IMR-90 (cell line): ENCODE data around the gene ZAR1. TPM values are rescaled to one million over a fixed set of nuclear protein-coding genes. Genes with fewer than 3 reads are reported as not detected.

Experiments
- ATAC-seq: fragments of 200-7000 bp; cut with Tn5 transposase; 2 replicates; pipeline ENCODE4 v1.9.1; 2020; ENCODE audit warnings: low read depth, mild to moderate bottlenecking, moderate library complexity
- BruUV-seq: library from RNA; stranded (reverse); fragments of 400-500 nt; replicated peaks from 2 replicates; lab custom pipeline; 2021; lab: Mats Ljungman, UMichigan
- CTCF ChIA-PET: fragments of 300-600 bp; formaldehyde crosslinking; extraction: SDS; loops from one replicate; lab custom pipeline; 2021; ENCODE audit warnings: antibody characterized with exemption; lab: Yijun Ruan, JAX
- POLR2A ChIA-PET: fragments of 300-600 bp; sonication (Branson Sonifier 250); formaldehyde crosslinking; loops from one replicate; lab custom pipeline; 2022; ENCODE audit warnings: antibody characterized with exemption; ENCODE audit not compliant: unreplicated experiment; lab: Charles Lee
- DNase-seq: peaks from one replicate; pipeline ENCODE4 v3.0.0; 2013
- H2AFZ ChIP-seq: replicated peaks from 2 replicates; pipeline ENCODE3; 2013; ENCODE audit warnings: low read length, mild to moderate bottlenecking; ENCODE audit not compliant: poor library complexity
- H2AK5ac ChIP-seq: 2 replicates; pipeline ENCODE4 v1.6.1; 2013; ENCODE audit warnings: low read depth, low read length, inconsistent platforms
- H2AK9ac ChIP-seq: replicated peaks from 2 replicates; pipeline ENCODE3; 2013; ENCODE audit warnings: mild to moderate bottlenecking, low read depth, low read length, moderate library complexity; ENCODE audit not compliant: poor library complexity
- H2BK120ac ChIP-seq: 2 replicates; pipeline ENCODE4 v1.6.1; 2013; ENCODE audit warnings: low read depth, low read length, inconsistent platforms
- H2BK15ac ChIP-seq: 3 replicates; pipeline ENCODE4 v1.6.1; 2013; ENCODE audit warnings: low read depth, low read length, inconsistent platforms
- H2BK20ac ChIP-seq: 2 replicates; pipeline ENCODE4 v1.6.1; 2013; ENCODE audit warnings: low read depth, mild to moderate bottlenecking, inconsistent platforms, low read length, moderate library complexity
- H2BK5ac ChIP-seq: 2 replicates; pipeline ENCODE4 v1.6.1; 2013; ENCODE audit warnings: mild to moderate bottlenecking, low read depth, low read length, inconsistent platforms; ENCODE audit not compliant: poor library complexity, severe bottlenecking
- H3K14ac ChIP-seq: replicated peaks from 2 replicates; pipeline ENCODE4 v1.6.1; 2013; ENCODE audit warnings: low read depth, low read length, inconsistent platforms
- H3K18ac ChIP-seq: 2 replicates; pipeline ENCODE4 v1.6.1; 2013; ENCODE audit warnings: low read depth, low read length, control low read depth
- H3K23ac ChIP-seq: 2 replicates; pipeline ENCODE4 v1.6.1; 2013; ENCODE audit warnings: low read depth, low read length, inconsistent platforms
- H3K27ac ChIP-seq: 2 replicates; pipeline ENCODE4 v1.5.1; 2013; ENCODE audit warnings: mild to moderate bottlenecking, control low read depth, low read length; ENCODE audit not compliant: insufficient read depth
- H3K27me3 ChIP-seq: 2 replicates; pipeline ENCODE4 v1.6.1; 2013; ENCODE audit warnings: low read length; ENCODE audit not compliant: control insufficient read depth, insufficient read depth
- H3K36me3 ChIP-seq: 2 replicates; pipeline ENCODE4 v1.6.1; 2013; ENCODE audit warnings: low read length, mixed read lengths; ENCODE audit not compliant: control insufficient read depth, insufficient read depth
- H3K4ac ChIP-seq: 2 replicates; pipeline ENCODE4 v1.6.1; 2013; ENCODE audit warnings: low read depth, low read length, inconsistent platforms
- H3K4me1 ChIP-seq: 2 replicates; pipeline ENCODE4 v1.6.1; 2013; ENCODE audit warnings: low read length, mixed read lengths; ENCODE audit not compliant: control insufficient read depth, insufficient read depth
- H3K4me2 ChIP-seq: 2 replicates; pipeline ENCODE4 v1.6.1; 2013; ENCODE audit warnings: low read depth, mild to moderate bottlenecking, control low read depth, low read length, moderate library complexity
- H3K4me3 ChIP-seq: 2 replicates; pipeline ENCODE4 v1.5.1; 2013; ENCODE audit warnings: low read depth, mild to moderate bottlenecking, control low read depth, low read length, moderate library complexity; ENCODE audit not compliant: insufficient read depth
- H3K56ac ChIP-seq: 2 replicates; pipeline ENCODE4 v1.6.1; 2013; ENCODE audit warnings: low read length, inconsistent platforms; ENCODE audit not compliant: insufficient read depth; ENCODE audit errors: extremely low read depth
- H3K79me1 ChIP-seq, 2 experiments: 2 replicates each; pipeline ENCODE4 v1.6.1; 2013; ENCODE audit warnings: low read length in 2 of 2, inconsistent platforms in 1 of 2, low read depth in 1 of 2
- H3K9ac ChIP-seq: 2 replicates; pipeline ENCODE4 v1.6.1; 2013; ENCODE audit warnings: low read depth, low read length, control low read depth
- H3K9me1 ChIP-seq: 2 replicates; pipeline ENCODE4 v1.6.1; 2013; ENCODE audit warnings: low read length, inconsistent platforms; ENCODE audit not compliant: insufficient read depth
- H3K9me3 ChIP-seq: 2 replicates; pipeline ENCODE4 v1.6.1; 2013; ENCODE audit warnings: low read length; ENCODE audit not compliant: control insufficient read depth, insufficient read depth
- H4K20me1 ChIP-seq: 2 replicates; pipeline ENCODE4 v1.6.1; 2013; ENCODE audit warnings: low read length, inconsistent platforms; ENCODE audit not compliant: insufficient read depth
- H4K5ac ChIP-seq: 2 replicates; pipeline ENCODE4 v1.6.1; 2013; ENCODE audit warnings: mild to moderate bottlenecking, low read depth, low read length, control low read depth
- H4K8ac ChIP-seq, 2 experiments: 2 replicates each; pipeline ENCODE4 v1.6.1; 2013; ENCODE audit warnings: low read depth in 2 of 2, low read length in 2 of 2, control low read depth in 1 of 2, inconsistent platforms in 1 of 2
- H4K91ac ChIP-seq: 2 replicates; pipeline ENCODE4 v1.6.1; 2013; ENCODE audit warnings: low read depth, low read length, inconsistent platforms; ENCODE audit not compliant: insufficient read depth
- BHLHE40 ChIP-seq: fragments of 150-350 bp; IDR thresholded peaks from 2 replicates; pipeline ENCODE4 v1.6.1; 2016; ENCODE audit warnings: mild to moderate bottlenecking, low read depth, low read length
- CEBPB ChIP-seq: IDR thresholded peaks from 2 replicates; pipeline ENCODE4 v1.6.1; 2012; ENCODE audit warnings: low read depth, low read length, improper control_type of control experiment
- MAFK ChIP-seq: IDR thresholded peaks from 2 replicates; pipeline ENCODE4 v1.6.1; 2012; ENCODE audit warnings: low read depth, low read length, improper control_type of control experiment
- MAZ ChIP-seq: IDR thresholded peaks from 2 replicates; pipeline ENCODE4 v1.6.1; 2012; ENCODE audit warnings: low read depth, mild to moderate bottlenecking, low read length, improper control_type of control experiment, moderate library complexity, borderline replicate concordance
- WGBS, 2 experiments: methylation state at CpG; one replicate each; pipeline versions ENCODE4 v1.1.5 to v1.1.7; 2013; ENCODE audit warnings: missing lambda C conversion rate in 2 of 2; ENCODE audit not compliant: insufficient read length in 1 of 2; ENCODE audit errors: extremely low coverage in 2 of 2; 5-methylcytosine and 5-hydroxymethylcytosine counted together
- dilution Hi-C: fragments of 300-500 bp; cut with HindIII; formaldehyde crosslinking; loops from one replicate; pipeline ENCODE4 v1.14.3; 2018; ENCODE audit warnings: low sequenced_read_pairs; ENCODE audit not compliant: unreplicated experiment
- in situ Hi-C: fragments of 300-500 bp; cut with MboI; formaldehyde crosslinking; loops from 3 replicates; pipeline ENCODE4 v1.14.3; 2019; ENCODE audit warnings: low sequenced_read_pairs, inconsistent platforms, mixed read lengths
- intact Hi-C: fragments of 100-400 bp; cut with micrococcal nuclease; formaldehyde crosslinking; loops from 2 replicates; pipeline ENCODE4 v1.10.0; 2022
- polyA plus RNA-seq, 3 experiments: library from polyadenylated mRNA; depleted of rRNA; stranded (reverse); fragments of >200 nt; gene quantifications; 2 replicates each; pipeline ENCODE4 v1.2.3, GENCODE V29; 2012; ENCODE audit warnings: low replicate concordance in 1 of 3
- total RNA-seq: library from RNA; depleted of rRNA; stranded (reverse); fragments of >200 nt; gene quantifications from 2 replicates; pipeline ENCODE4 v1.2.3, GENCODE V29; 2012
- TF ChIP-seq, protein P1 (sequence below): fragments of 150-350 bp; IDR thresholded peaks from 2 replicates; pipeline ENCODE4 v1.6.1; 2016; ENCODE audit warnings: low read depth, mild to moderate bottlenecking, low read length, moderate library complexity, borderline replicate concordance

The ZAR1 gene
- total and polyA plus RNA-seq, 2 of the 4 experiments (the other 2 are of a cell fraction): not detected

DNA sequence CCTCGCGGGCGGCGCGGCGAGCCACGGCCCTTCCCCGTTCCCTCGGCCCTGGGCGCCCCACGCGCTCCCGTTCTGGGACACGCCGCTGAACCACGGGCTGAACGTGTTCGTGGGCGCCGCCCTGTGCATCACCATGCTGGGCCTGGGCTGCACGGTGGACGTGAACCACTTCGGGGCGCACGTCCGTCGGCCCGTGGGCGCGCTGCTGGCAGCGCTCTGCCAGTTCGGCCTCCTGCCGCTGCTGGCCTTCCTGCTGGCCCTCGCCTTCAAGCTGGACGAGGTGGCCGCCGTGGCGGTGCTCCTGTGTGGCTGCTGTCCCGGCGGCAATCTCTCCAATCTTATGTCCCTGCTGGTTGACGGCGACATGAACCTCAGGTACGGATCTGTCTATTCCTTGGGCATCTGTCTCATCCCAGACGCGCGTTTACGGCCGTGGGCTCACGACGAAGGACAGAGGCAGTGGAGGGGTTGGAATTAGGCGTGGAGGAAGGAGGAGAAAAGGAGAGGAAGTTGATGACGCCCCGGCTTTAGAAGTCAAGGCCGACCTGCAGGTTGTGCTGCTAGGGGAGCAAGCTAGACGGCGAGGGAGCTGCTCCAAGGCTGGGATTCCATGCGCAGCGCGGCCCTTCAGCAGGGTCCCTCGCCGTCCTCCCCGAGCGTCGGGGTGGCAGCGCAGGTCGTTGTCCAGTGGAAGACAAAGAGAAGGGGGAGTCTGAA, 6.1 kb upstream of the ZAR1 start:
- no peak overlapping the region; the same call in 1 of the 2 replicates for H3K4me3 ChIP-seq
- no peak overlapping the region for H3K4ac ChIP-seq
- H3K56ac ChIP-seq: no peak overlapping the region
- ATAC-seq (peak; percentile 32; the same call in 1 of the 2 replicates), DNase-seq (no peak)
- WGBS, 2 experiments: 7% methylated on average over 22 of the region's 66 CpGs; no CpG with 5 or more reads in 1 of the 2 experiments
- H2BK5ac ChIP-seq: no peak overlapping the region
- intact Hi-C loops: no loop called here
- no peak overlapping the region for H2BK120ac ChIP-seq
- in situ Hi-C loops: loop anchor here (25.0 kb wide), 1 partner anchor 97 kb away; no protein-coding TSS in a partner anchor
- dilution Hi-C loops: no loop called here
- H2AFZ ChIP-seq: peak overlapping the region; percentile 81
- no peak overlapping the region for H2BK15ac ChIP-seq
- ChIA-PET CTCF (no interaction called here), POLR2A (no interaction called here)
- TF ChIP-seq MAZ (no peak), MAFK (no peak), BHLHE40 (no peak), CEBPB (no peak)
- TF ChIP-seq, protein P1, sequence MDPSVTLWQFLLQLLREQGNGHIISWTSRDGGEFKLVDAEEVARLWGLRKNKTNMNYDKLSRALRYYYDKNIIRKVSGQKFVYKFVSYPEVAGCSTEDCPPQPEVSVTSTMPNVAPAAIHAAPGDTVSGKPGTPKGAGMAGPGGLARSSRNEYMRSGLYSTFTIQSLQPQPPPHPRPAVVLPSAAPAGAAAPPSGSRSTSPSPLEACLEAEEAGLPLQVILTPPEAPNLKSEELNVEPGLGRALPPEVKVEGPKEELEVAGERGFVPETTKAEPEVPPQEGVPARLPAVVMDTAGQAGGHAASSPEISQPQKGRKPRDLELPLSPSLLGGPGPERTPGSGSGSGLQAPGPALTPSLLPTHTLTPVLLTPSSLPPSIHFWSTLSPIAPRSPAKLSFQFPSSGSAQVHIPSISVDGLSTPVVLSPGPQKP: no peak
- H3K27me3 ChIP-seq: peaks cover 65% of the 10 kb centered on the region
- H3K14ac ChIP-seq: no peak overlapping the region
- no TSS peak for BruUV-seq
- no peak overlapping the region for H2AK5ac ChIP-seq
- no peak overlapping the region for H3K27ac ChIP-seq
- peaks cover 5% of the 10 kb centered on the region for H3K4me1 ChIP-seq
- peak overlapping the region; percentile 33 for H2AK9ac ChIP-seq
- no peaks in the 10 kb centered on the region for H3K9me1 ChIP-seq
- H4K5ac ChIP-seq: no peak overlapping the region
- H3K18ac ChIP-seq: no peak overlapping the region
- H2BK20ac ChIP-seq: no peak overlapping the region
- no peak overlapping the region for H3K9ac ChIP-seq
- no peak overlapping the region for H3K4me2 ChIP-seq
- no peak overlapping the region for H4K8ac ChIP-seq
- H4K91ac ChIP-seq: no peak overlapping the region
- H4K20me1 ChIP-seq: no peaks in the 10 kb centered on the region
- H3K23ac ChIP-seq: no peak overlapping the region
- H3K79me1 ChIP-seq: no peaks in the 10 kb centered on the region
- peaks cover 23% of the 10 kb centered on the region for H3K9me3 ChIP-seq
- no peaks in the 10 kb centered on the region for H3K36me3 ChIP-seq
